A549 (cell line): ENCODE results near the gene DUSP2. TPM values are rescaled to one million over a fixed set of nuclear protein-coding genes. Genes with fewer than 3 reads are reported as not detected.

Experiments used
- ATAC-seq, 2 experiments: fragments of 200-7000 bp in 1 of 2; fragments of >200 bp in 1 of 2; cut with Nextera tagmentation in 1 of 2; cut with Tn5 transposase in 1 of 2; 3 replicates each; pipeline versions ENCODE4 v1.8.0 to v1.9.1; 2018 to 2020; ENCODE audit warnings: mild to moderate bottlenecking in 1 of 2, moderate library complexity in 1 of 2
- CTCF ChIA-PET: fragments of 300-600 bp; sonication (Branson Sonifier 250); formaldehyde crosslinking; extraction: SDS; loops from one replicate; lab custom pipeline; 2021; ENCODE audit warnings: antibody characterized with exemption, inconsistent platforms; lab: Yijun Ruan, JAX
- POLR2A ChIA-PET: fragments of 350-600 bp; formaldehyde crosslinking; extraction: SDS; loops from one replicate; lab custom pipeline; 2021; ENCODE audit warnings: antibody characterized with exemption, inconsistent platforms; lab: Yijun Ruan, JAX
- DNase-seq, 2 experiments: peaks; one replicate each; pipeline versions ENCODE4 v3.0.0 to v3.0.0-alpha.2; 2011 to 2016; ENCODE audit warnings: low read depth in 1 of 2, low spot score in 1 of 2
- FAIRE-seq: peaks from 2 replicates; lab custom pipeline; 2011; peaks lifted over from hg19 to GRCh38; lab: Jason Lieb, UNC
- H3K27ac ChIP-seq, 2 experiments: fragments of >200 bp; sonication (Bioruptor Twin); formaldehyde crosslinking; 3 replicates each; pipeline ENCODE4 v1.5.1; 2016 to 2017
- H3K4me1 ChIP-seq: fragments of >200 bp; sonication (Bioruptor Twin); formaldehyde crosslinking; 3 replicates; pipeline ENCODE4 v1.6.1; 2016
- H3K4me2 ChIP-seq: fragments of >200 bp; sonication (Bioruptor Twin); formaldehyde crosslinking; 3 replicates; pipeline ENCODE4 v1.6.1; 2016
- H3K4me3 ChIP-seq: fragments of >200 bp; sonication (Bioruptor Twin); formaldehyde crosslinking; 3 replicates; pipeline ENCODE4 v1.5.1; 2016
- H3K9me3 ChIP-seq: fragments of >200 bp; sonication (Bioruptor Twin); formaldehyde crosslinking; 3 replicates; pipeline ENCODE4 v1.6.1; 2016
- ATOH8 ChIP-seq: fragments of 250-450 bp; sonication (Bioruptor Pico); IDR thresholded peaks from 2 replicates; pipeline ENCODE4 v1.5.0; 2020; ENCODE audit warnings: low read depth, mild to moderate bottlenecking, moderate library complexity
- BHLHE40 ChIP-seq: IDR thresholded peaks from 2 replicates; pipeline ENCODE4 v1.6.1; 2012; ENCODE audit warnings: low read depth, low read length, inconsistent platforms
- CHD2 ChIP-seq: fragments of 150-350 bp; IDR thresholded peaks from 2 replicates; pipeline ENCODE4 v1.6.1; 2014; ENCODE audit warnings: low read length; ENCODE audit not compliant: partially characterized antibody
- EHMT2 ChIP-seq: fragments of 200-600 bp; sonication (generic); IDR thresholded peaks from 2 replicates; pipeline ENCODE4 v1.6.1; 2016; ENCODE audit warnings: antibody characterized with exemption, low read depth, mild to moderate bottlenecking, moderate library complexity
- ESRRA ChIP-seq: fragments of 150-350 bp; IDR thresholded peaks from 2 replicates; pipeline ENCODE4 v1.6.1; 2014; ENCODE audit warnings: mild to moderate bottlenecking, low read length, borderline replicate concordance
- HOXA7 ChIP-seq: fragments of 250-450 bp; sonication (Bioruptor Pico); IDR thresholded peaks from 2 replicates; pipeline ENCODE4 v1.5.0; 2020; ENCODE audit warnings: mild to moderate bottlenecking, moderate library complexity
- HOXB5 ChIP-seq: fragments of 250-450 bp; sonication (Bioruptor Pico); IDR thresholded peaks from 2 replicates; pipeline ENCODE4 v1.5.0; 2020; ENCODE audit warnings: mild to moderate bottlenecking, moderate library complexity
- KDM1A ChIP-seq: fragments of 200-600 bp; sonication (generic); IDR thresholded peaks from 2 replicates; pipeline ENCODE4 v1.6.1; 2016; ENCODE audit warnings: low read depth, mild to moderate bottlenecking
- MAFK ChIP-seq: fragments of 450-650 bp; IDR thresholded peaks from 2 replicates; pipeline ENCODE4 v1.6.1; 2014; ENCODE audit not compliant: partially characterized antibody
- MAZ ChIP-seq: fragments of 150-350 bp; IDR thresholded peaks from 2 replicates; pipeline ENCODE4 v1.6.1; 2014; ENCODE audit warnings: antibody characterized with exemption, low read depth, low read length, borderline replicate concordance
- MYC ChIP-seq: IDR thresholded peaks from 2 replicates; pipeline ENCODE4 v1.6.1; 2012; ENCODE audit warnings: mild to moderate bottlenecking, inconsistent platforms, low read length, improper control_type of control experiment, borderline replicate concordance
- NPAS2 ChIP-seq: fragments of 250-450 bp; sonication (Bioruptor Pico); IDR thresholded peaks from 2 replicates; pipeline ENCODE4 v1.8.0; 2022; ENCODE audit warnings: mild to moderate bottlenecking, moderate library complexity, borderline replicate concordance
- PHF8 ChIP-seq: fragments of 200-600 bp; sonication (generic); IDR thresholded peaks from 2 replicates; pipeline ENCODE4 v1.6.1; 2016; ENCODE audit warnings: low read depth, mild to moderate bottlenecking, antibody characterized with exemption, moderate library complexity, borderline replicate concordance
- POLR2A ChIP-seq: IDR thresholded peaks from 2 replicates; pipeline ENCODE4 v1.6.1; 2012; ENCODE audit warnings: mild to moderate bottlenecking, low read length
- RARB ChIP-seq: fragments of 250-450 bp; sonication (Bioruptor Pico); IDR thresholded peaks from 2 replicates; pipeline ENCODE4 v1.8.0; 2021; ENCODE audit warnings: mild to moderate bottlenecking, moderate library complexity
- RFX5 ChIP-seq: fragments of 450-650 bp; IDR thresholded peaks from 2 replicates; pipeline ENCODE4 v1.7.1; 2014; ENCODE audit warnings: antibody characterized with exemption, mild to moderate bottlenecking, moderate library complexity
- SMC3 ChIP-seq: fragments of >200 bp; sonication (Bioruptor Twin); formaldehyde crosslinking; IDR thresholded peaks from 3 replicates; pipeline ENCODE4 v1.6.1; 2018; ENCODE audit warnings: inconsistent platforms
- SREBF2 ChIP-seq: fragments of 450-650 bp; IDR thresholded peaks from 2 replicates; pipeline ENCODE4 v1.6.1; 2014; ENCODE audit warnings: mild to moderate bottlenecking, moderate library complexity
- TFCP2L1 ChIP-seq: fragments of 250-450 bp; sonication (Bioruptor Pico); IDR thresholded peaks from 2 replicates; pipeline ENCODE4 v1.5.0; 2021; ENCODE audit warnings: mild to moderate bottlenecking
- USF2 ChIP-seq: fragments of 450-650 bp; IDR thresholded peaks from 2 replicates; pipeline ENCODE4 v1.6.1; 2014; ENCODE audit warnings: antibody characterized with exemption
- ZFP36 ChIP-seq: fragments of 450-650 bp; IDR thresholded peaks from 2 replicates; pipeline ENCODE4 v1.6.1; 2014; ENCODE audit warnings: borderline replicate concordance; ENCODE audit not compliant: partially characterized antibody
- WGBS: methylation state at CpG from one replicate; pipeline ENCODE4 v1.1.6; 2017; ENCODE audit errors: missing lambda C conversion rate; 5-methylcytosine and 5-hydroxymethylcytosine counted together
- polyA minus RNA-seq: library from RNA; depleted of rRNA, polyadenylated mRNA; stranded (reverse); fragments of >200 nt; gene quantifications from 2 replicates; pipeline ENCODE4 v1.2.3, GENCODE V29; 2011; rRNA and poly(A)+ RNA removed
- polyA plus RNA-seq, 4 experiments: library from polyadenylated mRNA; depleted of rRNA in 3 of 4; stranded (reverse); fragments of >200 nt; fragmentation: RNase III in 1 of 4; extraction: RNeasy Plus Mini Kit Qiagen cat#74134 plus additional on column Dnase treatment in 1 of 4; gene quantifications; 2 replicates in 3 of 4; 3 replicates in 1 of 4; pipeline ENCODE4 v1.2.3, GENCODE V29; 2011 to 2017
- TF ChIP-seq, protein P1 (sequence below): IDR thresholded peaks from 2 replicates; pipeline ENCODE4 v1.6.1; 2012; ENCODE audit warnings: low read depth, borderline replicate concordance
- TF ChIP-seq, protein P2 (sequence below): fragments of 150-350 bp; IDR thresholded peaks from 2 replicates; pipeline ENCODE4 v1.6.1; 2014; ENCODE audit warnings: low read depth, mild to moderate bottlenecking, low read length
- TF ChIP-seq, protein P3 (sequence below): fragments of 250-450 bp; sonication (Bioruptor Pico); IDR thresholded peaks from 2 replicates; pipeline ENCODE4 v1.5.0; 2021; ENCODE audit warnings: mild to moderate bottlenecking, moderate library complexity, borderline replicate concordance
- TF ChIP-seq, protein P4 (sequence below): IDR thresholded peaks from 2 replicates; pipeline ENCODE4 v1.6.1; 2012

DUSP2 gene
- polyA plus RNA-seq (2011; rRNA removed) (0.27 and 0.45 TPM in 2 replicates), polyA plus RNA-seq (2017; fragmentation: RNase III; extraction: RNeasy Plus Mini Kit Qiagen cat#74134 plus additional on column Dnase treatment) (0.22 to 0.26 TPM (median 0.22 TPM) in 3 replicates), polyA minus RNA-seq (0.39 and 0.58 TPM in 2 replicates)
- polyA plus RNA-seq (2012; cell fraction: cytosol; rRNA removed) = 1.2 and 1.6 TPM in 2 replicates
- 1.7 and 3.9 TPM in 2 replicates for polyA plus RNA-seq (2012; cell fraction: nucleus; rRNA removed)

DNA sequence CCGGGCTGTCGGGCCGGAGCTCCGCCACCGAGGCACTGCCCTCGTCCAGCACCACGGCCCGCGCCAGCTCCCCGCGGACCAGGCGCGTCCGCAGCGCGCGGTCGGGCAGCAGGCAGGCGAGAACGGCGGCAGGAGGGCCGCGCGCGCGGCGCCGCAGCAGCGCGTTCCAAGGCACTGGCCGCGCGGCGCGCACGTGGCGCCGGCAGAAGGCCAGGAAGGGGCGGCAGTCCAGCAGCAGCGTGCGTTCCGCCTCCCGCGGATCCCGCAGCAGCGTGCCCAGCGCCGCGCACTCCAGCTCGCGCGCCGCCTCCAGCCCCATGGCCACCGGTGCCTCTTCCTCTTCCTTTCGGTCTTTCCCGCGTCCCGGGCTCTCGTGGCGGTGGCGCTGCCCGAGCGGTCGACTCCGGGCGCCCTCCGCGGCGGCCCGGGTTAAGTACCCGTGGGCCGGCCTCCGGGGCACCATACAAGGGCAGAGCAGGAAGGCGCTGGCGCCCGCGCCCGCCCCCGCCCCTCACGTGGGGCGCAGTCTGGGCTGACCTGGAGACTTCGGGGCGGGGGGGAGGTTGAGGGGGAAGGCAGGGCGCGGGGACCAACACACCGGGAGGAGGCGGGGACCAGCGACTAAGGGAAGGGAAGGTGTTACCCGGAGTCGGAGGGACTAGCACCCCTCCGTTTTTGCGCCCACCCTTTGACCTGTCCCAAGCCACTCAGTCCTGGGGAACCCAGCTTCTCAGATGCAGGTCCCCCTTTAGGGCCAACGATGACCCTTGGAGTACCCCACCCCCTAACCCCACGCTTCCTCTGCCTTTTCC, at the start of gene DUSP2:
Gene DUSP2, minus strand, starts transcription at position 405 of the 812 bp plus-strand sequence. Its CDS starts 86 bp downstream, at position 319.
- peak within 1 kb of the TSS; percentile 45 for H3K4me3 ChIP-seq
- peak within 1 kb of the TSS; percentile 62 to 70; a peak in 5 of 6 replicates for H3K27ac ChIP-seq
- no peaks in the 10 kb centered on the region for H3K9me3 ChIP-seq
- 30% methylated on average over 48 of the region's 94 CpGs for WGBS
- peak; percentile 18 to 41 for DNase-seq
- CTCF ChIA-PET = interaction anchor here (0.6 to 2.1 kb wide), 3 partner anchors 14 to 352 kb away, joined by 3 to 4 read pairs (median 3); no protein-coding TSS in a partner anchor
- H3K4me2 ChIP-seq = peak within 1 kb of the TSS; percentile 94
- peak; percentile 36 for TF ChIP-seq POLR2A
- TF ChIP-seq, protein P1, sequence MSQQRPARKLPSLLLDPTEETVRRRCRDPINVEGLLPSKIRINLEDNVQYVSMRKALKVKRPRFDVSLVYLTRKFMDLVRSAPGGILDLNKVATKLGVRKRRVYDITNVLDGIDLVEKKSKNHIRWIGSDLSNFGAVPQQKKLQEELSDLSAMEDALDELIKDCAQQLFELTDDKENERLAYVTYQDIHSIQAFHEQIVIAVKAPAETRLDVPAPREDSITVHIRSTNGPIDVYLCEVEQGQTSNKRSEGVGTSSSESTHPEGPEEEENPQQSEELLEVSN = peak; percentile 95
- peak; percentile 88 for TF ChIP-seq ATOH8 (CRISPR knock-in tag)
- TF ChIP-seq KDM1A = no peak
- peak; percentile 39 for TF ChIP-seq USF2
- peak; percentile 59; the same call in 1 of the 2 replicates for TF ChIP-seq HOXB5 (CRISPR knock-in tag)
- TF ChIP-seq NPAS2 = peak; percentile 13; the same call in 1 of the 2 replicates
- no peak for TF ChIP-seq SMC3
- TF ChIP-seq, protein P2, sequence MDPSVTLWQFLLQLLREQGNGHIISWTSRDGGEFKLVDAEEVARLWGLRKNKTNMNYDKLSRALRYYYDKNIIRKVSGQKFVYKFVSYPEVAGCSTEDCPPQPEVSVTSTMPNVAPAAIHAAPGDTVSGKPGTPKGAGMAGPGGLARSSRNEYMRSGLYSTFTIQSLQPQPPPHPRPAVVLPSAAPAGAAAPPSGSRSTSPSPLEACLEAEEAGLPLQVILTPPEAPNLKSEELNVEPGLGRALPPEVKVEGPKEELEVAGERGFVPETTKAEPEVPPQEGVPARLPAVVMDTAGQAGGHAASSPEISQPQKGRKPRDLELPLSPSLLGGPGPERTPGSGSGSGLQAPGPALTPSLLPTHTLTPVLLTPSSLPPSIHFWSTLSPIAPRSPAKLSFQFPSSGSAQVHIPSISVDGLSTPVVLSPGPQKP = no peak
- peak; percentile 86; the same call in 1 of the 2 replicates for TF ChIP-seq MYC
- TF ChIP-seq, protein P3, sequence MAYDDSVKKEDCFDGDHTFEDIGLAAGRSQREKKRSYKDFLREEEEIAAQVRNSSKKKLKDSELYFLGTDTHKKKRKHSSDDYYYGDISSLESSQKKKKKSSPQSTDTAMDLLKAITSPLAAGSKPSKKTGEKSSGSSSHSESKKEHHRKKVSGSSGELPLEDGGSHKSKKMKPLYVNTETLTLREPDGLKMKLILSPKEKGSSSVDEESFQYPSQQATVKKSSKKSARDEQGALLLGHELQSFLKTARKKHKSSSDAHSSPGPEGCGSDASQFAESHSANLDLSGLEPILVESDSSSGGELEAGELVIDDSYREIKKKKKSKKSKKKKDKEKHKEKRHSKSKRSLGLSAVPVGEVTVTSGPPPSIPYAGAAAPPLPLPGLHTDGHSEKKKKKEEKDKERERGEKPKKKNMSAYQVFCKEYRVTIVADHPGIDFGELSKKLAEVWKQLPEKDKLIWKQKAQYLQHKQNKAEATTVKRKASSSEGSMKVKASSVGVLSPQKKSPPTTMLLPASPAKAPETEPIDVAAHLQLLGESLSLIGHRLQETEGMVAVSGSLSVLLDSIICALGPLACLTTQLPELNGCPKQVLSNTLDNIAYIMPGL (CRISPR knock-in tag) = no peak
- TF ChIP-seq, protein P4, sequence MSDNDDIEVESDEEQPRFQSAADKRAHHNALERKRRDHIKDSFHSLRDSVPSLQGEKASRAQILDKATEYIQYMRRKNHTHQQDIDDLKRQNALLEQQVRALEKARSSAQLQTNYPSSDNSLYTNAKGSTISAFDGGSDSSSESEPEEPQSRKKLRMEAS = peak; percentile 91
- TF ChIP-seq MAFK = no peak
- TF ChIP-seq, all 56 proteins: peak for 8
- peak; percentile 58 to 71; a peak in 5 of 6 replicates for ATAC-seq
- peaks cover 10% of the 10 kb centered on the region; the same call in 2 of the 3 replicates for H3K4me1 ChIP-seq
- no peak for FAIRE-seq
- POLR2A ChIA-PET = no interaction called here

- no peak overlapping the region for H3K27ac ChIP-seq
- FAIRE-seq = no peak
- ChIA-PET CTCF (interaction anchor here (3.3 kb wide), 1 partner anchor 17 kb away, joined by 13 read pairs; no protein-coding TSS in a partner anchor), POLR2A (interaction anchor here (1.2 kb wide), 1 partner anchor 16 kb away, joined by 3 read pairs; the partner anchor contains the start of gene STARD7)
- no peak overlapping the region for H3K4me3 ChIP-seq
- no peak overlapping the region for H3K4me2 ChIP-seq
- no peak for ATAC-seq
- no peak for DNase-seq
- peaks cover 16% of the 10 kb centered on the region for H3K4me1 ChIP-seq
- 96% methylated on average over 11 of the region's 11 CpGs for WGBS
- no peak for TF ChIP-seq RFX5
- TF ChIP-seq RARB (CRISPR knock-in tag) = no peak
- TF ChIP-seq POLR2A = no peak
- no peak for TF ChIP-seq HOXA7 (CRISPR knock-in tag)
- TF ChIP-seq CHD2 = no peak
- no peak for TF ChIP-seq ATOH8 (CRISPR knock-in tag)
- TF ChIP-seq HOXB5 (CRISPR knock-in tag) = no peak
- no peak for TF ChIP-seq TFCP2L1 (CRISPR knock-in tag)
- no peak for TF ChIP-seq ZFP36
- TF ChIP-seq NPAS2 = no peak
- no peak for TF ChIP-seq MAZ
- TF ChIP-seq ESRRA = no peak
- TF ChIP-seq, protein P4 = no peak
- no peak for TF ChIP-seq SREBF2
- TF ChIP-seq EHMT2 = no peak
- TF ChIP-seq PHF8 = no peak
- no peak for TF ChIP-seq BHLHE40
- no peaks in the 10 kb centered on the region for H3K9me3 ChIP-seq
These were observed 46.9 kb upstream of the DUSP2 start for GRCh38 chr2:96191937-96192670.
